ENCODE results near the gene ZBTB17.
A peak's percentile ranks its signal among the peaks of the same experiment; 100 is the strongest.
"Not testable (repeated sequence)": the region's sequence is repeated elsewhere in the genome, so short reads cannot be mapped to it uniquely, and the experiment has no call there.

The ZBTB17 gene

GRCh38 chr1:15988856-15989736 lies 13.2 kb upstream of the ZBTB17 start:
- no peak for DNase-seq

GRCh38 chr1:15985611-15986297 lies 9.9 kb upstream of the ZBTB17 start:
- DNase-seq = no peak

GRCh38 chr1:15983275-15983674 lies 7.4 kb upstream of the ZBTB17 start:
- no peak for DNase-seq

GRCh38 chr1:15981679-15982078 lies 5.8 kb upstream of the ZBTB17 start:
- DNase-seq = no peak

- DNase-seq = not testable (repeated sequence)
Measured at GRCh38 chr1:15977947-15978346, 2.0 kb upstream of the ZBTB17 start.

- DNase-seq = no peak
Measured at GRCh38 chr1:15975358-15975804, 520 bp downstream of the ZBTB17 start.

- no peak for DNase-seq
Measured at GRCh38 chr1:15974855-15975254, 1.0 kb downstream of the ZBTB17 start.

- no peak for DNase-seq
Measured at GRCh38 chr1:15973772-15974171, 2.1 kb downstream of the ZBTB17 start.

GRCh38 chr1:15972409-15972808 lies 3.5 kb downstream of the ZBTB17 start:
- DNase-seq = no peak

GRCh38 chr1:15970911-15971310 lies 5.0 kb downstream of the ZBTB17 start:
- DNase-seq = no peak

- DNase-seq = no peak
Measured at GRCh38 chr1:15969321-15969880, 6.5 kb downstream of the ZBTB17 start.

GRCh38 chr1:15968172-15968571 lies 7.7 kb downstream of the ZBTB17 start:
- no peak for DNase-seq

GRCh38 chr1:15966956-15967344 lies 9.0 kb downstream of the ZBTB17 start:
- no peak for DNase-seq

GRCh38 chr1:15966081-15966955 lies 9.6 kb downstream of the ZBTB17 start:
- peak; percentile 24 for DNase-seq

- DNase-seq = no peak
Measured at GRCh38 chr1:15965228-15965767, 10.6 kb downstream of the ZBTB17 start.

- no peak for DNase-seq
Measured at GRCh38 chr1:15963968-15964648, 11.8 kb downstream of the ZBTB17 start.

GRCh38 chr1:15963363-15963967 lies 12.4 kb downstream of the ZBTB17 start:
- no peak for DNase-seq

GRCh38 chr1:15962671-15963362 lies 13.1 kb downstream of the ZBTB17 start:
- no peak for DNase-seq

- DNase-seq = no peak
Measured at GRCh38 chr1:15962176-15962575, 13.7 kb downstream of the ZBTB17 start.

GRCh38 chr1:15961492-15961891 lies 14.4 kb downstream of the ZBTB17 start:
- DNase-seq = no peak

- no peak for DNase-seq
Measured at GRCh38 chr1:15960808-15961207, 15.1 kb downstream of the ZBTB17 start.

Data from central memory CD4-positive, alpha-beta T cell (primary cell).